GM12865 (cell line): ENCODE results near the gene CADM1.

ENCODE experiments used
- DNase-seq: peaks from one replicate; pipeline ENCODE4 v3.0.0; 2010; ENCODE audit warnings: low read depth
- H3K4me3 ChIP-seq: 2 replicates; pipeline ENCODE4 v1.5.1; 2011; ENCODE audit warnings: mild to moderate bottlenecking, low read depth, low read length, control low read depth
- TF ChIP-seq, protein P1 (sequence below): IDR thresholded peaks from 2 replicates; pipeline ENCODE4 v1.5.1; 2011; ENCODE audit warnings: low read length, control low read depth, low read depth, inconsistent platforms; ENCODE audit not compliant: insufficient read depth; ENCODE audit errors: missing control alignments

CADM1 gene

DNA sequence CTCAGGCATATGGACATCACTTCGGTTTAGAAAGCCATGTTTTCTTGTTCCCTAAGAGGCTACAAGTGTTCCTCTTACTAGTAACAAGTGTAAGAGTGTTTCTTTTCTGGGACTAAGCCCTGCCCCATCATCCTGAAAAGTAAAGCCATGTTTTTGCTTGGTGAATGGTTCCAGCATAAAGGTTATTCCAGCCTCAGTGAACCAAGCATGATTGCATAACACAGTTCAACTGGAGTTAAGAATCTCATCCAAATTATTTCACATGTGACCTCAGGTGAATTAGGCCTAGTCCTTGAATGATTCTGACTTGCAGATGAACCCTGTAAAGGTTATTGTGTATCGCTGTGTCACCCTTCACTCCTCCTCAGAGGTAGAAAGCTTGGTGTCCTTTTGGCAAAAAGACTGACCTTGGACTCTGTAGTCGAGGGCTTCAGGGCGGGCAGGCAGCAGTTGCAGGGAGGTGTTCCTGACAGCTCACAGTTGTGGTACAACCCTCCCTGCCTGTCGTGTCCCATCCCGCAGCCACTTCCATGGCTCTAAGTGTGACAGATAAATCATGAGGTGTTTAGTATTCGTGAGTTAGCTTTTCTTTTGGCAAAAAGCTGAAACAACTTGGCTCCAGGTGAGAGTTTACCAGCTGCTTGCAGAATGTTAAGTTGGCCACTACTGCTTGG lies 321.8 kb downstream of the CADM1 start:
- TF ChIP-seq, protein P1, sequence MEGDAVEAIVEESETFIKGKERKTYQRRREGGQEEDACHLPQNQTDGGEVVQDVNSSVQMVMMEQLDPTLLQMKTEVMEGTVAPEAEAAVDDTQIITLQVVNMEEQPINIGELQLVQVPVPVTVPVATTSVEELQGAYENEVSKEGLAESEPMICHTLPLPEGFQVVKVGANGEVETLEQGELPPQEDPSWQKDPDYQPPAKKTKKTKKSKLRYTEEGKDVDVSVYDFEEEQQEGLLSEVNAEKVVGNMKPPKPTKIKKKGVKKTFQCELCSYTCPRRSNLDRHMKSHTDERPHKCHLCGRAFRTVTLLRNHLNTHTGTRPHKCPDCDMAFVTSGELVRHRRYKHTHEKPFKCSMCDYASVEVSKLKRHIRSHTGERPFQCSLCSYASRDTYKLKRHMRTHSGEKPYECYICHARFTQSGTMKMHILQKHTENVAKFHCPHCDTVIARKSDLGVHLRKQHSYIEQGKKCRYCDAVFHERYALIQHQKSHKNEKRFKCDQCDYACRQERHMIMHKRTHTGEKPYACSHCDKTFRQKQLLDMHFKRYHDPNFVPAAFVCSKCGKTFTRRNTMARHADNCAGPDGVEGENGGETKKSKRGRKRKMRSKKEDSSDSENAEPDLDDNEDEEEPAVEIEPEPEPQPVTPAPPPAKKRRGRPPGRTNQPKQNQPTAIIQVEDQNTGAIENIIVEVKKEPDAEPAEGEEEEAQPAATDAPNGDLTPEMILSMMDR, result no peak
- DNase-seq, result no peak
- no peak overlapping the region for H3K4me3 ChIP-seq

DNA sequence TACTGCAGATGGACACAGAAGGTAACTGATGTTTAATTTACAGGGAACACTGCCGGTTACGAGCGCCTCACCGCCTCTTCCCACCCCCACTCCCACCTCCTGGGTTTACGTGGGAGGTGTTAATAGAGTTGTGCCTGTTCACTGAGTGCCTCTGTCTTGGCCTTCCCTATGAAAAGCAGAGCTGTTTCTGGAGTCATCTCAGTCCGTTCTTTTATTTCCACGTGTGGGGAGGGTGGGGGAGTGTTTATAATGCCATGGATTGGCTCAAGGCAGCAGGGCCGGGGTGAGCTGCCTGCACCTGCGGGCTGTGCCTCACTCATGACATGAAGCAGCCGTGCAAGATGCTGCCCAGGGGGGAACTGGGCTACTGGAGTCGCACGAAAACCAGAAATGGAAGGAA lies 322.7 kb downstream of the CADM1 start:
- H3K4me3 ChIP-seq, result no peak overlapping the region
- DNase-seq, result no peak
- TF ChIP-seq, protein P1, result no peak

DNA sequence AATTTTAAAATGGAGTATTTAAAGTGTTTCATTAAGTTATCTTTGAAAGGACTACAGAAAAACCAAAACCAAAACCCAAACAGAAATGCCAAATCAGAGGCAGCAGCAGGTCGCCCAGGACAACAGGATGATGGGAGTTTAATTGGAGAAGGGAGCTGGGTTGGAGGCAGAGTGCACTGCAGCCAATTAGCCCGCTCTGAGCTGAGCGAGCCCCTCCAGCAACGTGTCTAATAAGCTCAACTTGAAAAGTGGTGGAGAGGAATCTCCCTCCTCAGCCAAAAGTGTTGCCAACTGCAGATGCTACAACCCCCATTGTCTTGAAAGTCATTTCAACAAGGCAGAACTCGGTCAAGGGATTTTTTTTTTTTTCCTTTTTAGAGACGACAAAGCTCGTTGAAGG lies 323.9 kb downstream of the CADM1 start:
- H3K4me3 ChIP-seq, result no peak overlapping the region
- TF ChIP-seq, protein P1, result no peak
- DNase-seq, result no peak

DNA sequence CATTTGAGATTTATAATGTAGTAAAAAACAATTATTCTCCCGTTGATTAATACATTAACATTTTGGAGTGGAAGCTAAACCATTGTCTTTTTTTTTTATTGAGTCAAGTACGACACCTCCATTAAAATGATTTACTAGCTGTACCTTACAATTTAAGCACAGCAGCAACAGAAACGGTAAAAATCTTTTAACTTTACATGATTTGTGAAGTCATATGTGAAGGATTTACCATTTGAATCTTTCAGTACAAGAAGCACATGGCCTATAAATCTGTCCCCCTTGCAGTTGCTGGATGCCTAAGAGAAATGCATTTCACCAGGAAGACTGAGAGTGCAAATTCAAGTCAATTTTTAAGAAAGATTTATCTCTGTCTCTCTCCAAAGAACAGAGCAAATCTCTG lies 324.6 kb downstream of the CADM1 start:
- DNase-seq, result no peak
- no peak overlapping the region for H3K4me3 ChIP-seq
- TF ChIP-seq, protein P1, result no peak

DNA sequence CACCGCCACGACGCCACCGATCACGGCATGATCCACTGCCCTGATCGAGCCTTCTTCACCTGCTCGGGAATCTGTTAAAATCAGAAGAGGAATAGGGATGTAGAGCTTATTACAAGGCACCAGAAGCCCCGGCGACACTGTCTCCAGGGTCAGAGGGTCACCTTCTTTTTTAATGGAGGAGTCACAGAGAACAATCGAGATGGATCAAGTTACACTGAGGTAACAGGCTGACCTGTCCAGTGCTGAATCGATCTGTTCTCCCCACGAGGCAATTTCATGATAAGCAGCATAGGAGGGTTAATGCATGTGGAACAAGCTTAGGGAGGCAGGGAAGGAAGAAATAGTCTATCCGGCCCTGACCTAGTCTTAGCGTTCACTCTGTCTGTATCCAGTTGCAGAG lies 325.5 kb downstream of the CADM1 start:
- TF ChIP-seq, protein P1, result no peak
- H3K4me3 ChIP-seq, result no peak overlapping the region
- DNase-seq, result no peak

DNA sequence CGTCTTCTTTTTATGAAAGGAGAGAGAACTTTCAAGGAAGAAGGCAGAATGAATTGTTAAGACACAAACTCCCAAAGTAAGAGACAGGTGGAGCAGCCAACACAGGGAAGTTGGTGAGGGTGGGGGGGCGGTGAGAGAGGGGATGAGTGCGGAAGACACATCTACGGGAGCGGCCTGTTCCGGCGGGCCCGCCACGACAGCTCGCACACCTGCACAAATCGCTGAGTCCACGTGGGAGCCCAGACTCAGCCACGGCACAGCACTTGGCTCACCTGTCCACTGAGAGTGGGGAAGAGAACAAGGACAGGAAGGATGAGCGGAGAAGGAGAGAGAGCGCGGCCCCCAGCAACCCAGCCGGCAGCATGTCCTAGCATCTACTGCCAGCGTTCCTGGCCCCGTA lies 331.1 kb downstream of the CADM1 start:
- H3K4me3 ChIP-seq, result no peak overlapping the region
- no peak for DNase-seq
- TF ChIP-seq, protein P1, result no peak
